ENCODE measurements around the gene ACSL3.
"Not testable (repeated sequence)": the region's sequence is repeated elsewhere in the genome, so short reads cannot be mapped to it uniquely, and the experiment has no call there.

ACSL3 gene

GRCh38 chr2:222982010-222982908 is 121.4 kb downstream of the ACSL3 start:
- no peak for DNase-seq

DNA sequence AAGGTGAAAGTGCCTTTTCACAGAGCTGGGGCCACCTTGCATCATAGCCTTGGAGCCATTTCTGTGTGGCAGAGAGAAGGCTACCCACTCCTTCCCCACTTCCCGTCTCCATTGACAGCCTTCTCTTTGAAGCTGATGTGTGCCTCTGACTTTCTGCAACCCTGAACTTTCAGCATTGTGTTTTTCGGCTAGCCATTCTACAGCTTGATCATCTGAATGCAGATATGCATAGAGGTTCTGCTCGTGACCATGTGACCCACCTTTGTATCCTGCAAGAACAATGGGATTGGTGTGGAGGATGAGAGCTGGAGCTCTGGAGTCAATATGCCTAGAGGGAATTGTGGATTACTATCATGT is 122.1 kb downstream of the ACSL3 start:
- no peak for DNase-seq

- no peak for DNase-seq
These were observed 124.1 kb downstream of the ACSL3 start for GRCh38 chr2:222984908-222985307.

- no peak for DNase-seq
These were observed 128.6 kb downstream of the ACSL3 start for GRCh38 chr2:222989431-222989830.

GRCh38 chr2:222990206-222990605 is 129.4 kb downstream of the ACSL3 start:
- not testable (repeated sequence) for DNase-seq

DNA sequence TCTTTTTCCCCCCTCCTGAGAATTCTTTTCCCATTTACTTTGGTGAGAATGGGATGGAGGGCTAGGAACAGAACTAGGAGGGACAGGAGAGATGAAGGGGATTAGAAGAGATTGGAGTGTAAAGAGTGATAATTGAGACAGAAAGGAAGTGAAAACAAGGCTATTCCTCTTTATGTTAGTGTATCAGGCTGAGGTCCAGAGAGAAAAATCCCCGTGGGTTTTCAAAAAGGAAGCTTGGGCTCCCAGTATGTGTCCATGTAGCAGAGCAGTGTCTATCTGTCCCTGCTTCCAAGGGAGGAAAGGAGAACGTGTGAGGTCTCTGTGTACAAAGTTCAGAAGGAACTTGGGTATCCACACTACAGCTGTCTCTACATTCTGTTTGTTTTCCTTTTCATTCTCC is 131.3 kb downstream of the ACSL3 start:
- no peak for DNase-seq

Data from stimulated activated CD4-positive, alpha-beta T cell treated with anti-CD3 and anti-CD28 coated beads, Interleukin-15, amount 100 ng/mL, for 24 hours (primary cell).